OCI-LY1 (cell line): ENCODE measurements around the gene PRSS38.

Source experiments
- CTCF ChIP-seq: fragments of 200-600 bp; sonication (generic), shearing (Covaris generic); IDR thresholded peaks from 2 replicates; pipeline ENCODE4 v1.5.1; 2017; ENCODE audit warnings: mild to moderate bottlenecking, antibody characterized with exemption, low read length, moderate library complexity, mixed read lengths
- EZH2 ChIP-seq: fragments of 200-600 bp; sonication (generic), shearing (Covaris generic); IDR thresholded peaks from 2 replicates; pipeline ENCODE4 v1.8.0; 2017; ENCODE audit warnings: borderline replicate concordance, mixed run types, mild to moderate bottlenecking, antibody characterized with exemption, low read length, moderate library complexity, mixed read lengths

GRCh38 chr1:227780101-227781044, 35.1 kb upstream of the PRSS38 start:
- no peak for TF ChIP-seq CTCF
- no peak for TF ChIP-seq EZH2
